ENCODE measurements around the gene WIPF2.
A peak's percentile ranks its signal among the peaks of the same experiment; 100 is the strongest.

WIPF2 gene

GRCh38 chr17:40219594-40220338 lies 662 bp downstream of the WIPF2 start (continued):
- TF ChIP-seq ZNF610 (tag by site-specific recombination; IDR thresholded peaks at IDR 0.05; ENCODE audit: borderline replicate concordance) (no peak), ZNF274 (IDR thresholded peaks at IDR 0.05; ENCODE audit: low read length) (no peak), ZNF274 (tag by site-specific recombination; IDR thresholded peaks at IDR 0.05; ENCODE audit: borderline replicate concordance) (no peak), ZNF658 (tag by site-specific recombination; IDR thresholded peaks at IDR 0.05) (no peak), ZBTB10 (tag by site-specific recombination; IDR thresholded peaks at IDR 0.05) (no peak; the same call in 1 of the 2 replicates), ZXDB (tag by site-specific recombination; IDR thresholded peaks at IDR 0.05) (no peak), ZNF624 (tag by site-specific recombination; IDR thresholded peaks at IDR 0.05) (0 out of 2 replicates have a peak, but pooled peaks have one; percentile 63), ZNF140 (tag by site-specific recombination; IDR thresholded peaks at IDR 0.05) (no peak), ZNF37A (tag by site-specific recombination; IDR thresholded peaks at IDR 0.05) (no peak), ZNF830 (tag by site-specific recombination; IDR thresholded peaks at IDR 0.05; ENCODE audit: low read depth) (no peak), ZSCAN30 (tag by site-specific recombination; IDR thresholded peaks at IDR 0.05) (no peak), ZNF664 (tag by site-specific recombination; IDR thresholded peaks at IDR 0.05) (0 out of 2 replicates have a peak, but pooled peaks have one; percentile 5), ZNF2 (tag by site-specific recombination; IDR thresholded peaks at IDR 0.05) (peak; percentile 59; the same call in 1 of the 2 replicates), PRDM1 (tag by site-specific recombination; IDR thresholded peaks at IDR 0.05) (peak; percentile 82; the same call in 1 of the 2 replicates), ZBTB8A (tag by site-specific recombination; IDR thresholded peaks at IDR 0.05) (peak; percentile 58), ZFP3 (tag by site-specific recombination; IDR thresholded peaks at IDR 0.05; ENCODE audit: low read depth) (no peak), SCRT2 (tag by site-specific recombination; IDR thresholded peaks at IDR 0.05) (peak; percentile 98), ZNF211 (tag by site-specific recombination; IDR thresholded peaks at IDR 0.05; ENCODE audit: low read depth) (no peak), PRDM10 (tag by site-specific recombination; IDR thresholded peaks at IDR 0.05) (peak; percentile 93), ZNF223 (tag by site-specific recombination; IDR thresholded peaks at IDR 0.05) (no peak), TCF7L2 (IDR thresholded peaks at IDR 0.05; ENCODE audit: borderline replicate concordance, low read depth, low read length) (no peak), IKZF3 (tag by site-specific recombination; IDR thresholded peaks at IDR 0.05) (peak; percentile 89), ZNF501 (tag by site-specific recombination; IDR thresholded peaks at IDR 0.05) (no peak)
- TF ChIP-seq, protein P1, sequence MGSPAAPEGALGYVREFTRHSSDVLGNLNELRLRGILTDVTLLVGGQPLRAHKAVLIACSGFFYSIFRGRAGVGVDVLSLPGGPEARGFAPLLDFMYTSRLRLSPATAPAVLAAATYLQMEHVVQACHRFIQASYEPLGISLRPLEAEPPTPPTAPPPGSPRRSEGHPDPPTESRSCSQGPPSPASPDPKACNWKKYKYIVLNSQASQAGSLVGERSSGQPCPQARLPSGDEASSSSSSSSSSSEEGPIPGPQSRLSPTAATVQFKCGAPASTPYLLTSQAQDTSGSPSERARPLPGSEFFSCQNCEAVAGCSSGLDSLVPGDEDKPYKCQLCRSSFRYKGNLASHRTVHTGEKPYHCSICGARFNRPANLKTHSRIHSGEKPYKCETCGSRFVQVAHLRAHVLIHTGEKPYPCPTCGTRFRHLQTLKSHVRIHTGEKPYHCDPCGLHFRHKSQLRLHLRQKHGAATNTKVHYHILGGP (tag by site-specific recombination; IDR thresholded peaks at IDR 0.05), result no peak
- TF ChIP-seq, protein P2, sequence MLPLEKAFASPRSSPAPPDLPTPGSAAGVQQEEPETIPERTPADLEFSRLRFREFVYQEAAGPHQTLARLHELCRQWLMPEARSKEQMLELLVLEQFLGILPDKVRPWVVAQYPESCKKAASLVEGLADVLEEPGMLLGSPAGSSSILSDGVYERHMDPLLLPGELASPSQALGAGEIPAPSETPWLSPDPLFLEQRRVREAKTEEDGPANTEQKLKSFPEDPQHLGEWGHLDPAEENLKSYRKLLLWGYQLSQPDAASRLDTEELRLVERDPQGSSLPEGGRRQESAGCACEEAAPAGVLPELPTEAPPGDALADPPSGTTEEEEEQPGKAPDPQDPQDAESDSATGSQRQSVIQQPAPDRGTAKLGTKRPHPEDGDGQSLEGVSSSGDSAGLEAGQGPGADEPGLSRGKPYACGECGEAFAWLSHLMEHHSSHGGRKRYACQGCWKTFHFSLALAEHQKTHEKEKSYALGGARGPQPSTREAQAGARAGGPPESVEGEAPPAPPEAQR (tag by site-specific recombination; IDR thresholded peaks at IDR 0.05), result no peak
- TF ChIP-seq, protein P3, sequence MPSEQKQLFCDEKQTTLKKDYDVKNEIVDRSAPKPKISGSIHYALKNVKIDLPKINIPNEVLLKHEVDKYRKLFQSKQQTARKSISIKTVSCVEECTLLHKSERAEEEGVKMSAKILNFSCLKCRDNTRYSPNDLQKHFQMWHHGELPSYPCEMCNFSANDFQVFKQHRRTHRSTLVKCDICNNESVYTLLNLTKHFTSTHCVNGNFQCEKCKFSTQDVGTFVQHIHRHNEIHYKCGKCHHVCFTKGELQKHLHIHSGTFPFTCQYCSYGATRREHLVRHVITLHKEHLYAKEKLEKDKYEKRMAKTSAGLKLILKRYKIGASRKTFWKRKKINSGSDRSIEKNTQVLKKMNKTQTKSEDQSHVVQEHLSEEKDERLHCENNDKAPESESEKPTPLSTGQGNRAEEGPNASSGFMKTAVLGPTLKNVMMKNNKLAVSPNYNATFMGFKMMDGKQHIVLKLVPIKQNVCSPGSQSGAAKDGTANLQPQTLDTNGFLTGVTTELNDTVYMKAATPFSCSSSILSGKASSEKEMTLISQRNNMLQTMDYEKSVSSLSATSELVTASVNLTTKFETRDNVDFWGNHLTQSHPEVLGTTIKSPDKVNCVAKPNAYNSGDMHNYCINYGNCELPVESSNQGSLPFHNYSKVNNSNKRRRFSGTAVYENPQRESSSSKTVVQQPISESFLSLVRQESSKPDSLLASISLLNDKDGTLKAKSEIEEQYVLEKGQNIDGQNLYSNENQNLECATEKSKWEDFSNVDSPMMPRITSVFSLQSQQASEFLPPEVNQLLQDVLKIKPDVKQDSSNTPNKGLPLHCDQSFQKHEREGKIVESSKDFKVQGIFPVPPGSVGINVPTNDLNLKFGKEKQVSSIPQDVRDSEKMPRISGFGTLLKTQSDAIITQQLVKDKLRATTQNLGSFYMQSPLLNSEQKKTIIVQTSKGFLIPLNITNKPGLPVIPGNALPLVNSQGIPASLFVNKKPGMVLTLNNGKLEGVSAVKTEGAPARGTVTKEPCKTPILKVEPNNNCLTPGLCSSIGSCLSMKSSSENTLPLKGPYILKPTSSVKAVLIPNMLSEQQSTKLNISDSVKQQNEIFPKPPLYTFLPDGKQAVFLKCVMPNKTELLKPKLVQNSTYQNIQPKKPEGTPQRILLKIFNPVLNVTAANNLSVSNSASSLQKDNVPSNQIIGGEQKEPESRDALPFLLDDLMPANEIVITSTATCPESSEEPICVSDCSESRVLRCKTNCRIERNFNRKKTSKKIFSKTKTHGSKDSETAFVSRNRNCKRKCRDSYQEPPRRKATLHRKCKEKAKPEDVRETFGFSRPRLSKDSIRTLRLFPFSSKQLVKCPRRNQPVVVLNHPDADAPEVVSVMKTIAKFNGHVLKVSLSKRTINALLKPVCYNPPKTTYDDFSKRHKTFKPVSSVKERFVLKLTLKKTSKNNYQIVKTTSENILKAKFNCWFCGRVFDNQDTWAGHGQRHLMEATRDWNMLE (tag by site-specific recombination; conservative IDR thresholded peaks at IDR 0.05; ENCODE audit: low read depth), result no peak
